Stimulated activated CD4-positive, alpha-beta T cell treated with anti-CD3 and anti-CD28 coated beads, Interleukin-4, amount 100 ng/mL, for 1 hour (primary cell): ENCODE measurements around the gene EML4.

Experiments used
- DNase-seq: peaks from one replicate; pipeline ENCODE4 v3.0.0-alpha.2; 2020

Gene EML4

DNA sequence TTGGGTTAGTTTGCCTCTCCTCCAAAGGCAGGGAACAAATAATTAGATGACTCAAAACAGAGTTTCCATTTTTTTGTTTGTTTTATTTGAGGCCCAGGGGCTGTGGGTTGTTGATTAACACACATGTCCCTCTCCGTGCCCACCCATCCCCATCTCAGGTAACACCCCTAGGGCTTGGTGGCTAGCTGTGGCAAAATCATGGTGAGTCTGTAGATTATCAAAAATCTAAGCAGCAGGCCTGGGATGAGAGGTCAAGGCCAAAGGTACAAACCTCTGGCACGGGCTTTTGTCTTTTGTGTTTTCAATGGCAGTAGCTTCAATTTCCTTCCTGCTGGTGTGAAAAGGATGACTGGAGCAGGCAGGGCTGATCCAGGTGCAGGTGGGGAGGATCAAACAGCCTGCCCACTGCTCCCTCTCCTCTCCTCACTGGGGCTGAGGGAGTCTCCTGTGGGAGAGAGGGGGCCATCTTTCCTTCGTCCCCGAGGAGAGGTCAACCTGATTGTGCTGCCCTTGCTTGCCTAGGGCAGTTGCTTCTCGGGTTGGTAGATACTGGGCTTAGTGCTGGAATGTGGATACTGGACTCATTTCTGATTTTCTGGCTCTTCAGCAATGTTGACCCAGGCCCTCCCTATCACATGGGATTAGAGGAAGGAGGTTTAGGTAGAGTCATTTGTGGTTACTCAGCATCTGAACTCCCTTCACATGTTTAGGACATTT lies 31.9 kb upstream of the EML4 start:
- DNase-seq: no peak

- no peak for DNase-seq
Observed at GRCh38 chr2:42138163-42139015, 30.8 kb upstream of the EML4 start.

DNA sequence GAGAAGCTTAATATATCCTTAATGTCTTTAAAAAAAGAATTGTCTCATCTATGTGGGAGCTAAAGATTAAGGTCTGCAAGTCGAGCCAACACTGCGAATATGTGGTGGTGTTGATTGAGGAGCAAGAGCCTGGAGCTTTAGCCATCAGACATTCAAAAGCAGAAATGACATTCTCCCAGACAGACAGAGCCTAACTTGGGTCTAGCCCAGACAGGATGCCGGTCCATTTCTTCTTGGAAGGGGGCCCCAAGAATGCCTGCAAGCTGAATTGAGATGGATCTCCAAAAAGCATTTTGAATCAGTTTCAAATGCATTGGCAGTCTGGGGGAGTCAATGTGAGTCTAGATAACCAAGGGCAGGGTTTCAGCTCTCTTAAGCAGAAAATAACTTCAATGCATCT lies 30.1 kb upstream of the EML4 start:
- no peak for DNase-seq

GRCh38 chr2:42140496-42140895 lies 28.7 kb upstream of the EML4 start:
- DNase-seq: no peak

GRCh38 chr2:42141687-42142546 lies 27.2 kb upstream of the EML4 start:
- no peak for DNase-seq

GRCh38 chr2:42142547-42143184 lies 26.5 kb upstream of the EML4 start:
- no peak for DNase-seq

DNA sequence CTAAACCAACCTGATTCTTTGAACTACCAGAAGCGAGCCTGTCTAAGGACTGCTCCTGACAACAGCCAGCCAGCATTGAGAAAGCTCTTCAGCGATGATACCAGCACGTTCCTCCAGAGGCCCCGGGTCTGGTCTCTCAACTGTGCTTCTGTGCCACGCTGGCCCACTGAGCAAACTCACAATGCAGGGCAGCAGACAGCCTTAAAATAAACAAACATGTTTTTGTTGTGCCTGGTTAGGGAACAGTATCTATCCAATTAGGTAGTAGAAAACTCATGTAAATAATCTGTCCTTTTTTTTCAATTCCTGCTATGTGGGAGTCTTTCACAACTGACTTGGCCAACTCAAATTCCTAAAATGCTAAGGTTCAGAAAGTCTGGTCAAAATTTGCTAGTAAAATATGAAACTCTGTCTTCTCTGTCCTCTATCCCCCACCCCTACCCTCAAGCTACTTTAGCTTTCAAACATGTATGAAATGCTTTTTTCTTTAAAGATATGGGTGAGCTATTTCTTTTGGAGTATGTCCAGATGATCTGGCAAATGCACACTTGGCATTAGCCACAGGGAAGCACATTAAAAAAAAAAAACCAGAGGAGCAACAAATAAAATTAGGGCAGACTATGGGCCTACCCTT lies 21.4 kb upstream of the EML4 start:
- no peak for DNase-seq

- DNase-seq: no peak
Observed at GRCh38 chr2:42150159-42150558, 19.0 kb upstream of the EML4 start.

GRCh38 chr2:42153944-42154581 lies 15.1 kb upstream of the EML4 start:
- no peak for DNase-seq

- DNase-seq: no peak
Observed at GRCh38 chr2:42156721-42157120, 12.4 kb upstream of the EML4 start.

- no peak for DNase-seq
Observed at GRCh38 chr2:42161444-42161843, 7.7 kb upstream of the EML4 start.

GRCh38 chr2:42163444-42164045 lies 5.6 kb upstream of the EML4 start:
- no peak for DNase-seq

DNA sequence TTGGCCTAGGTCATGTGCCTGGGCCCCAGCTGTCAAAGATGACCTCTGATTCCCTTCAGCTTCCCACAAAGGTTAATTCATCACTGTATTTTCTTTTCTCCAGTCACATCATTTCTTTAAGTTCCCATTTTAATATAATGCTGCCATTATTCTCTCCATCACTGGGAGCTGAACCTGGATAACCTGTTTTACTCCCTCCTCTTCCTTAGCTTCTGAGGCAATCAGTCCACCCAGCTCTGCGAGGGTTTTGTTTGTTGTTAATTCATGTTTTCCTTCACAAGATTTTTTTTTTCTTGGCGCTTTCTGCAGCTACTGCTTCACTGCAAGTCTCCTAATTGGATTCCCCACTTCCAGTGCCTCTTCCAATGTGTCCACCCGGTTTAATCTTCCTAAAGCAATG lies 5.1 kb upstream of the EML4 start:
- no peak for DNase-seq

DNA sequence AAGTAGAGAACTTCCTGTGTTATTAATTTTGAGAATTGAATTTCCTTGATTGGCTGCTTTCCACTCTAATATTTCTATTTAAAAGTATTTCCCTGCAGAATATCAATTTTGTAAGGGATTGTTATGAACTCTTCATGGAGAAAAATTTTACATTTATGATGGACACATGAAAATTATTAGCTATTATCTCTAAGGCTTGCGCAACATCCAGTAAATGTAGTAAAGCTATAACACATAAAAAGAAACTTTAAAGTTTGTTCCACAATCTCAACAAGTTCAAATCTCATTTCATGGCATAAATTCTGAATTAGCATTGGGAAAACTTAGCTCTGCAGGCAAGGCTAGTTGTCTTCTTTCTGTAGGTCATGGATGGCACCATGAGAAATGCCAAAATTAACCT lies 4.2 kb upstream of the EML4 start:
- DNase-seq: no peak

GRCh38 chr2:42167458-42167857 lies 1.7 kb upstream of the EML4 start:
- DNase-seq: no peak

DNA sequence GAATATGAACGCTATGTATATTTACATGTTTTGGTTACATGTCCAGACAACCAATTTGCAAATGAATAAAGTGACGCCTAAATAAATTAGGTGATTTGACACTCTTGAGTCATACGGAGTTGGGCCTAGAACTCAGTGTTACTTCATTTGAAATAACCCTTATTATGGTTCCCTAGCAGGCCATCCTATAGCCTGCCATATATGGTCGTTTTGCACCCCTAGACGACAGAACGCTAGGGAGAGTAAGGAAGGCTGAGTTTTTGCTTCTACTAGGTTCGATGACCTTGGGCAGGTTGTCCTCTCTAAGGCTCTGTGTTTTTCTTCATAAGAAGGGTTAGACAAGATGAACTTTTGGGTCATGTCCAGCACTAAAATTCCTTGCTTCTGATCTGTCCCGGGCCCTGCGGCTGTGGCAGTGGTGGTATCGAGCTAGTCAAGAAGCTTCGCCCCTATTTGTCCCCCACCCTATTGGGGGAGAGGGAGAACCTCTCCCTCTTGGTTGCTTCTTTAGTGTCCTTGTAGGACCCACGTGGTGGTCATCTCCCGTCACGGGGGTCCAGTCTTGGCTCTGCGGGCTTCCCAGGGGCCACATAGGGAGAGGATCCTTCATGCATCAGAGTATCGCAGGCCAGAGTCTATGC lies 574 bp upstream of the EML4 start:
- no peak for DNase-seq

- DNase-seq: no peak
Observed at GRCh38 chr2:42169874-42170521, 845 bp downstream of the EML4 start.

- DNase-seq: no peak
Observed at GRCh38 chr2:42170619-42171395, 1.7 kb downstream of the EML4 start.

- DNase-seq: no peak
Observed at GRCh38 chr2:42171396-42171980, 2.3 kb downstream of the EML4 start.
